GM21529 (cell line): ENCODE data around the gene MYMX.

ENCODE experiments used
- ATAC-seq: cut with Tn5 transposase; IDR thresholded peaks from one replicate; pipeline ENCODE4 v1.9.1; 2021; ENCODE audit not compliant: unreplicated experiment

MYMX gene

GRCh38 chr6:44249082-44249748 lies 32.5 kb downstream of the MYMX start:
- no peak for ATAC-seq

GRCh38 chr6:44250067-44250717 lies 33.5 kb downstream of the MYMX start:
- ATAC-seq, result no peak

GRCh38 chr6:44250718-44251123 lies 34.0 kb downstream of the MYMX start:
- ATAC-seq, result no peak

DNA sequence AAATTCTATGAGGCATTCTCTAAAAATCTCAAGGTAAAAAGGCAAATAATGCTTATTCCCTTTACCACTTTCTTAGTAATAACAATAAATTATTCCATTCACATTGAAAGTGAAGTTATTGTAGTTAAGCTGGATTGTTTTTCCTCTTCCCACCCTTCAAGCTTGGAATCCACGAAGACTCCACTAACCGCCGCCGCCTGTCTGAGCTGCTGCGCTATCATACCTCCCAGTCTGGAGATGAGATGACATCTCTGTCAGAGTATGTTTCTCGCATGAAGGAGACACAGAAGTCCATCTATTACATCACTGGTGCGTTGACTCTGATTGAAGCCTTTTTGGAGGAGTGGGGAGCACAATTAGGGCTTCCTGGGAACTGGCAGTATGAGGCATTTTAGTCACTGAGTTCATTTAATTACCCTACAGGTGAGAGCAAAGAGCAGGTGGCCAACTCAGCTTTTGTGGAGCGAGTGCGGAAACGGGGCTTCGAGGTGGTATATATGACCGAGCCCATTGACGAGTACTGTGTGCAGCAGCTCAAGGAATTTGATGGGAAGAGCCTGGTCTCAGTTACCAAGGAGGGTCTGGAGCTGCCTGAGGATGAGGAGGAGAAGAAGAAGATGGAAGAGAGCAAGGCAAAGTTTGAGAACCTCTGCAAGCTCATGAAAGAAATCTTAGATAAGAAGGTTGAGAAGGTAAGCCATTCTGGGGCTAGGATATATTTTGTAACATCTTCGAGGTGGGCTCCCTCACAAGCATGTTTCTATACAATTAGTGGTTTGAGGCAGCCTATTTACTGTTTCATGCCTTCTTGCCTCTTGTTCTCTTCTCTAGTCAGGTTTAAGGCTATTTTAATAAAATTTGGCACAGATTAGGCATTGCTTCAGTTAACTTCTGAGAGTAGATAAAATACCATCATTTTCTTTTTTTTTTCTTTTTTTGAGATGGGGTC lies 35.1 kb downstream of the MYMX start:
- no peak for ATAC-seq

DNA sequence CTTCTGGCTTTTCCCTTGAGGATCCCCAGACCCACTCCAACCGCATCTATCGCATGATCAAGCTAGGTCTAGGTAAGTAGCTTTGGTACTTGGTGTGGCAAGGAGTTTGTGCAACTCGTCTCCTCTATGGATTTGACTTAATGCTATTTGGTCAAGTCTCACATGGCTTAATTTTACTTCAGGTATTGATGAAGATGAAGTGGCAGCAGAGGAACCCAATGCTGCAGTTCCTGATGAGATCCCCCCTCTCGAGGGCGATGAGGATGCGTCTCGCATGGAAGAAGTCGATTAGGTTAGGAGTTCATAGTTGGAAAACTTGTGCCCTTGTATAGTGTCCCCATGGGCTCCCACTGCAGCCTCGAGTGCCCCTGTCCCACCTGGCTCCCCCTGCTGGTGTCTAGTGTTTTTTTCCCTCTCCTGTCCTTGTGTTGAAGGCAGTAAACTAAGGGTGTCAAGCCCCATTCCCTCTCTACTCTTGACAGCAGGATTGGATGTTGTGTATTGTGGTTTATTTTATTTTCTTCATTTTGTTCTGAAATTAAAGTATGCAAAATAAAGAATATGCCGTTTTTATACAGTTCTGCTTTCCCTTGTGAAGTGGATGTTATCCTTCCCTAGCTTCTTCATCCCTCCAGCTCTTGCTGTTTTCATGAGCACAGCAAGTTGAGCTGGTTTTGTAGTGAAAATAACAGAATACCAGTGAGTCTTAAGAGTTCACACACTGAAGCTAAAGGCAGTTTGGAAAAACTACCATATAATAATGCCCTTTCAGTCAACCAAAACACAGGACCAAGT lies 36.8 kb downstream of the MYMX start:
- no peak for ATAC-seq

DNA sequence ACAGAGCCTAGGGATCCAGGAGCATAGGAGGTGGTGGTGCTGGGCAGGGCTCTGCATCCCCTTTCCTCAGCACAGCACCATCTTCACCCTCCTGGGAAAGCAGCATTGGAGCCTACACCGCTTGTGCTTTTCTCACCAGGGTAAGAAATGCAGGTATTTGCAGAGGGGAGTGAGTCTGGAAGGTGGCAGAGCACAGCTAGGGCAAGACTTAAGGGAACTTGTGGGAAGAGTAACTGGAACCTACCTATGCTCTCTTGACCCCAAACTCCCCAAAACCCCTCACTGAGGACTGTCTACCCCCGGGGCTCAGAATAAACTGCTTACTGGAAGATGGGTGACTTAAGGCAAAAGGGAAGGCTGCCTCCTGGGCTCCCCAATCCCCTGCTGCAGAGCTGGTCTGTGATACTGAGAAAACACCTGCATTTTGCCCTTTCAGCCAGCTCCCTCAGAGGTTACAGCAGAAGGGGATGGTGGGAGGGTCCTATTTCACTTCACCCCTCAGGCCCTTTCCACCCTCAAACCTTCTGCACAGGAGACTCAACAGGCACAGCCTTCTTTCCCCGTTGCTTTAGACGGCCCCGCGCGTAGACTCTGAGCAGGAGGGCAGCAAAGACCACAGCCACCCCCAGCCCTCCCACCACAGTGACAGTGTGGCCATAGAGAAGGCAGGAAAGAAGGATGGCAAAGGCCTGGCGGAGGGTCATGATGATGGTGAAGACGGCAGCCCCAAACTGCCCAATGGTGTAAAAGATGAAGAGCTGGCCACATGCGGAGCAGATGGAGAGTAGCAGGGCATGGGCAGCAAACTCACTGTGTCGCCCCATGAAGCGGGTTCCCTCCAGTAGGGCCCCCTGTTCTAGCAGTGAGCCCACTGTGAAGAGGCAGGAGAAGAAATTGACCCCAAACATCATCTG lies 37.7 kb downstream of the MYMX start:
- ATAC-seq, result no peak

DNA sequence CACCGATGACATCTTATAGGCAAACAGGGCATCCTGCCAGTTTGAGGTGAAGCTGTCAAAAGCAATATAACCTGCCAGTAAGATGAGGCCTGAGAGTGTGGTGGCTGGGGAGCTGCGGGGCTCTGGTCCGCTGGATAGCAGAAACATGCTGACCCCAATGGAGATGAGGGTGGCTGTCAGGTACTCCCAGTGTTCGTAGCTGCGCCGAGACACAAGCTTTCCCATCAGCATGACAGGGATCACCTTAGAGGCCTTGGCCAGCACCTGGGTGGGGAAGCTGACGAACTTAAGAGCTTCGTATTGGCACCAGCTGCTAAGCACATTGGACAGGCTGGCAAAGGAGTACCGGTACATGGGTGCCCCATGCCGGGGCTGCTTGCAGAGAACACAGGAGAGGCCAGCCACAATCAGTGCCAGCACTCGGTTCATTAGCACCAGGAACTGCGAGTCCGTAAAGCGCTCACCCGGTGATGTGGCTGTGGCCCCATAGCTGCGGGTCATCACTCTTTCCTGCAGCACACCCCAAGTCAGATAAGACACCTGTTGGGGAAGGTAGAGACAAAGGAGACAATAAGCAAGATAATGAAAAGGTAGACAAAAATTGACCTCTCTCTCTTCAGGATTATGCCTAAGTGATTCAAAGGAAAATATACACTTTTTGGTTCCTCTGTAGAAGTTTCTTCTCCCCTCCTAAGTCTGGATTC lies 38.5 kb downstream of the MYMX start:
- no peak for ATAC-seq

DNA sequence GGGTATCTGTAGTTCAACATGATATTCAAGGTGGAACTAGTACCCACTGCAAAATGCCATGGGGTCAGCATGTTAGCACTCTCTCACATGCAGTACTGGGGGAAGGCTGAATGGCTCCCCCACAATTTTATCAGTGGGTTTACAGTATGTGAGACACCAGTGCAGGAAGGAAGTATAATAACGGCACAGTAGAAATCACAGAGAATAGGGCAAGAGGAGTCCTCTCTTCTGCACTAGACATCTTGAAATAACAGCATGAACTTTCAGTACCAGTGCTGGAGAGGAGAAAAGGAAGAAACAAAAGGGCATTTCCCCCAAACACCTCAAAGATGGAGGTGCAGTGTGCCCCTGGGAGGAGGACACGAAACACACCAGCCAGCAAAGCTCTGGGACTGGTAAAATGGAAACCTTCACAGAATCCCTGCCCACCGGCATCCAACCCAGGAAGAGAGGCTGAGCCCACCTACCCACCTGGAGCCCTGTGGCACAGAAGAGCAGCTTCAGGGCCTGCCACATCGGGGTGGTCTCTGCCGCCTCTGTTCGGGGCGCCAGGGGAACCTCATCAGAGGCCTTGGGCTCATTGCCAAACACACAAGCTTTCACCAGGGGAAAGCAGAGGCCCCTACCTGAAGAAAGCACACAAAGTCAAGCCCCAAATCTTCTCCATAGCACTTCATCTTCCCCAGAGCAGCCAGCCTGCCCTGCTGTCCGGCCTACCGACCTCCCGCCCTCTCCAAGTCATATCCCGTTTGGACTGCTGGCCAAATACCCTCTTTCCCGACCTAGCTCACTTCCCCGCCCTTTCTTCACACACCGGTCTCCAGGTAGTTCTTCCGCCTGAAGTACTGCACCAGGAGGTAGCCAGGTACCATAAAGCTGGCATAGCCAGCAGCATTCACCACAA lies 39.4 kb downstream of the MYMX start:
- ATAC-seq, result no peak

DNA sequence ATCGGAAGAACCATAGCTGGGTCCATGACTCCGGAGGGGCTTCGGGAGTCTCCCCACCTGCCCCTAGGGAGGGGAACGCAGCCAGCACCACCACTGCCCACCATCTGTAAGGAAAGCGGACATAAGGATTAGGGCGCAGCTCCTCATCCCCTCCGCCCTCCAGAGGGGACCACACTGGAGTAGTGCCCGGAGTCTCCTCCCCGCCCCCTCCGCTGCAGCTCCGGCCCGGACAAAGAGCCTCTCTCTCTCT lies 40.0 kb downstream of the MYMX start:
- ATAC-seq, result no peak

DNA sequence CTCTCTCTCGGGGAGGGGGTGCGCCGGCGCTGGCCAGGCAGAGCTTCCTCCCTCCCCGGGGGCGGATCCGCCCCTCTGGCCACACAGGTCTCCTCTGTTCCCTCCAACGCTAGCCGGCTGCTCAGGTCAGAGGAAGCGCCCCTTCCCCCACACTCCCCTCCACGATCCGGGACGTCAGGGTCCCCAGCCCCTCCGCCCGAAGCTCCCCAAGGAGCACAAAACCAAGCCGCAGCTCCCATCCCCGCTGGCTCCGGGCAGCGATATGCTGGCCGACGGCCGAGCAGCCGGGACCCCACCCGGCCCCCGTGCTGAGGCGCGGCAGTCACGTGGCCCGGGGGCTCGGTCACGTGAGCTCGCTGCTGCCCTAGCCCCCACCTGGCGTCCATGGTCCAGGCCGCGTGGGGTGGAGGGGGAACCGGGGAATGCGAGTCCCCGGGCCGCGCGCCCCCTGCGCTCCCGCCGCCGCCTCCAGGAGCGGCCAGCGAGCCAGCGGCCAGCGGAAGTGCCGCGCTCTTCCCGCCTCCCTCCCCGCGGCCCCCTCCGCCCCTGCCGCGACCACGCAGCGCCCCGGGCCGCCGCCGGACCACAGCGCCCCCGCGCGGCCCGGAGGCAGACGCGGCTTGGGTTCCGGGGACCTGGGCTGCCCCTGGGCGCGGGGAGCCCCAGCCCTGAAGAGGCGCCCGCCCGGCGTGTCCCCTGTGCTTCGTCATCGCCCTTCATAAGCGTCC lies 40.5 kb downstream of the MYMX start, which contains the start of gene SLC35B2:
TSS of gene SLC35B2 (minus strand) at position 504 of the 728 bp plus-strand sequence. CDS start at position 386, 118 bp downstream.
- ATAC-seq, result peak; percentile 48

GRCh38 chr6:44257753-44258324 lies 41.1 kb downstream of the MYMX start:
- ATAC-seq, result peak; percentile 26

- ATAC-seq, result no peak
Observed at GRCh38 chr6:44258325-44258863, 41.7 kb downstream of the MYMX start.

DNA sequence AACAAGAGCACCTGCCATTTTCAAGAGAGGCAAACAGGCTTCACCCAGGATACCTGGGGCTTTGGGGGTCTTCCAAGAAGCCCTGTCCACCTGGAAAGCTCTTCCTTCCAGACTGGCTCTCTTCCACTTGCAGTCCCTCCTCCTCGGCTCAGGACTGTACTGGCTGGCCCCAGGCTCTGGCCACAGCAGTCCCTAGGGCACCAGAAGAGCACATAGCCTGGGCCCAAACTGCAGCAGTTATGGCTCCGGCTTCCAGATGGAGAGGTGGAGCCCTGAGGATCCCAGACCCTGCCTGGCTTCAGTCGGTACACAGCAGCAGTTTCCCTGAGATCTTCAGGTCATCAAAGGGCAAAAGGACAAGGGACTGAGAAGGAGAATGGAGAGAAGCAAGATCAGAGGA lies 42.2 kb downstream of the MYMX start:
- ATAC-seq, result no peak

- ATAC-seq, result no peak
Observed at GRCh38 chr6:44260011-44260410, 43.3 kb downstream of the MYMX start.

GRCh38 chr6:44260451-44261297 lies 43.9 kb downstream of the MYMX start:
- ATAC-seq, result no peak

- ATAC-seq, result no peak
Observed at GRCh38 chr6:44261581-44261980, 44.9 kb downstream of the MYMX start.
